ENCODE measurements around the gene FBXO17. TPM values are rescaled to one million over a fixed set of nuclear protein-coding genes. Genes with fewer than 3 reads are reported as not detected.
A peak's percentile ranks its signal among the peaks of the same experiment; 100 is the strongest.
"Not testable (repeated sequence)": the region's sequence is repeated elsewhere in the genome, so short reads cannot be mapped to it uniquely, and the experiment has no call there.

Gene FBXO17
- polyA plus RNA-seq, 2 of the 4 experiments (the other 2 are of a cell fraction), result 68.1 to 112 TPM

- TF ChIP-seq USF2 (IDR thresholded peaks at IDR 0.05) (no peak), ZFP36 (IDR thresholded peaks at IDR 0.05; ENCODE audit: borderline replicate concordance, partially characterized antibody) (no peak)
These were observed 30.5 kb downstream of the FBXO17 start (continued) for GRCh38 chr19:38944981-38945506.

- H3K4me2 ChIP-seq, result no peak overlapping the region
- H3K4me1 ChIP-seq, result no peaks in the 10 kb centered on the region
- H3K4me3 ChIP-seq, result no peak overlapping the region
- peak in 1 of 2 experiments; percentile 15; a peak in 3 of 6 replicates for ATAC-seq
- no peak overlapping the region for H3K27ac ChIP-seq
- 88% methylated on average over 20 of the region's 20 CpGs for WGBS (ENCODE audit: missing lambda C conversion rate)
- TF ChIP-seq NFE2L2 (conservative IDR thresholded peaks at IDR 0.05; ENCODE audit: low read length) (no peak), ATOH8 (CRISPR knock-in tag; IDR thresholded peaks at IDR 0.05; ENCODE audit: low read depth) (no peak), HOXA7 (CRISPR knock-in tag; IDR thresholded peaks at IDR 0.05) (0 out of 2 replicates have a peak, but pooled peaks have one; percentile 38)
- ChIA-PET POLR2A (interaction anchor here (0.9 kb wide), 1 partner anchor 13 kb away, joined by 3 read pairs; no protein-coding TSS in a partner anchor), CTCF (interaction anchor here (0.6 to 5.3 kb wide), 6 partner anchors 9 to 34 kb away, joined by 3 to 43 read pairs (median 21); partner anchors contain the start of genes MRPS12 and SARS2)
- H3K9me3 ChIP-seq, result no peaks in the 10 kb centered on the region
- no peak for DNase-seq (ENCODE audit: low read depth in 1 of 2, low spot score in 1 of 2)
- no peak for FAIRE-seq
These were observed 32.9 kb downstream of the FBXO17 start for GRCh38 chr19:38942471-38943181.

DNA sequence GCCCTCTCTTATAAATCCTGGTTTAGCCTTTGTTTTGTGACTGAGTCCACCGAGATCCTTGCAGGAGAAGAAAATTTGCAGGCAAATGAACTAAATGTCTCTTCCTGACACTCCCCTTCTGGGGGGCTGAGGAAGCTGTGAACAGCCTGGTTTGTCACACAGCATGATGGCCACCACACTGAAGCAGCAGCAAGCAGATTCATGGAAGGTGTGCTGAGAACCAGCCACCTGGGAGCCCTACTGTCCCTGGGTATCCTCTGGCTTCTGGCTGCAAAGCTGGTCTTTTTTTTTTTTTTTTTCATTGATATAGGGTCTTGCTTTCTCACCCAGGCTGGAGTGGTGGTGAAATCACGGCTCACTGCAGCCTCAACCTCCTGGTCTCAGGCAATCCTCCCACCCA is 33.6 kb downstream of the FBXO17 start:
- H3K4me2 ChIP-seq, result no peak overlapping the region
- DNase-seq (ENCODE audit: low read depth in 1 of 2, low spot score in 1 of 2) (no peak), ATAC-seq (peak in 1 of 2 experiments; percentile 4; a peak in 2 of 6 replicates), FAIRE-seq (peak; percentile 74)
- H3K4me1 ChIP-seq, result no peaks in the 10 kb centered on the region
- TF ChIP-seq, protein P1, sequence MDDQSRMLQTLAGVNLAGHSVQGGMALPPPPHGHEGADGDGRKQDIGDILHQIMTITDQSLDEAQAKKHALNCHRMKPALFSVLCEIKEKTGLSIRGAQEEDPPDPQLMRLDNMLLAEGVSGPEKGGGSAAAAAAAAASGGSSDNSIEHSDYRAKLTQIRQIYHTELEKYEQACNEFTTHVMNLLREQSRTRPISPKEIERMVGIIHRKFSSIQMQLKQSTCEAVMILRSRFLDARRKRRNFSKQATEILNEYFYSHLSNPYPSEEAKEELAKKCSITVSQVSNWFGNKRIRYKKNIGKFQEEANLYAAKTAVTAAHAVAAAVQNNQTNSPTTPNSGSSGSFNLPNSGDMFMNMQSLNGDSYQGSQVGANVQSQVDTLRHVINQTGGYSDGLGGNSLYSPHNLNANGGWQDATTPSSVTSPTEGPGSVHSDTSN (IDR thresholded peaks at IDR 0.05), result peak; percentile 27; the same call in 1 of the 2 replicates
- no peak for TF ChIP-seq BCL3 (IDR thresholded peaks at IDR 0.05)
- ChIA-PET CTCF (interaction anchor here (0.6 to 5.3 kb wide), 7 partner anchors 9 to 1582 kb away, joined by 3 to 43 read pairs (median 4); partner anchors contain the start of genes MRPS12 and SARS2), POLR2A (interaction anchor here (0.9 kb wide), 1 partner anchor 12 kb away, joined by 3 read pairs; no protein-coding TSS in a partner anchor)
- no peaks in the 10 kb centered on the region for H3K9me3 ChIP-seq
- H3K27ac ChIP-seq, result no peak overlapping the region
- H3K4me3 ChIP-seq, result no peak overlapping the region
- WGBS (ENCODE audit: missing lambda C conversion rate), result 81% methylated on average over 2 of the region's 2 CpGs

DNA sequence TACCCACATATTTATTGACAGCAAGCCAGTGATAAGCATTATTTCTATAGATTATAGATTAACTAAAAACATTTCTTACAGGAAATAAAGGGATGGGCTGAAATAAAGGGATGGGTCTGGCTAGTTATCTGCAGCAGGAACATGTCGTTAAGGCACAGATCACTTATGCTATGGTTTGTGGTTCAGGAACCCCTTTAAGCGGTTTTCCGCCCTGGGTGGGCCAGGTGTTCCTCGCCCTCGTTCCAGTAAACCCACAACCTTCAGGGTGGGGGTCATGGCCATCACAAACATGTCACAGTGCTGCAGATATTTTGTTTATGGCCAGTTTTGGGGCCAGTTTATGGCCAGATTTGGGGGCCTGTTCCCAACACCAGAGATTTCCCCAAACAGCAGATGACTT is 34.1 kb downstream of the FBXO17 start:
- H3K4me1 ChIP-seq; H3K4me2 ChIP-seq; ATAC-seq; DNase-seq (ENCODE audit: low read depth in 1 of 2, low spot score in 1 of 2); FAIRE-seq; H3K27ac ChIP-seq; POLR2A ChIA-PET; H3K4me3 ChIP-seq; H3K9me3 ChIP-seq: not testable (repeated sequence)
- 90% methylated on average over 5 of the region's 5 CpGs for WGBS (ENCODE audit: missing lambda C conversion rate)
- CTCF ChIA-PET, result interaction anchor here (0.6 to 5.3 kb wide), 9 partner anchors 8 to 1582 kb away, joined by 3 to 43 read pairs (median 4); partner anchors contain the start of genes FAM98C, MRPS12 and SARS2

- H3K4me1 ChIP-seq, result no peaks in the 10 kb centered on the region
- ATAC-seq, result no peak
- TF ChIP-seq KDM1A (IDR thresholded peaks at IDR 0.05; ENCODE audit: low read depth) (no peak), RNF2 (IDR thresholded peaks at IDR 0.05; ENCODE audit: borderline replicate concordance, low read depth) (no peak), CBX2 (IDR thresholded peaks at IDR 0.05; ENCODE audit: borderline replicate concordance, low read depth) (no peak), POLR2AphosphoS2 (conservative IDR thresholded peaks at IDR 0.05; ENCODE audit: low read length) (no peak), FOXS1 (CRISPR knock-in tag; IDR thresholded peaks at IDR 0.05) (no peak)
- ChIA-PET CTCF (interaction anchor here (1.2 to 5.3 kb wide), 7 partner anchors 9 to 537 kb away, joined by 4 to 43 read pairs (median 6); partner anchors contain the start of genes FAM98C, MRPS12 and SARS2), POLR2A (interaction anchor here (2.4 kb wide), 1 partner anchor 9 kb away, joined by 10 read pairs; the partner anchor contains the start of genes MRPS12 and SARS2)
- no peaks in the 10 kb centered on the region for H3K9me3 ChIP-seq
- DNase-seq (ENCODE audit: low read depth in 1 of 2, low spot score in 1 of 2), result no peak
- H3K27ac ChIP-seq, result no peak overlapping the region
- FAIRE-seq, result no peak
- no peak overlapping the region for H3K4me3 ChIP-seq
- H3K4me2 ChIP-seq, result no peak overlapping the region
- WGBS (ENCODE audit: missing lambda C conversion rate), result 93% methylated on average over 5 of the region's 5 CpGs
These were observed 35.6 kb downstream of the FBXO17 start for GRCh38 chr19:38939957-38940356.
